ENCODE results near the gene SEPSECS. TPM values are rescaled to one million over a fixed set of nuclear protein-coding genes. Genes with fewer than 3 reads are reported as not detected.
A peak's percentile ranks its signal among the peaks of the same experiment; 100 is the strongest.

Gene SEPSECS
- total and polyA plus RNA-seq, 9 of the 15 experiments (the other 6 are each of a cell fraction or from before 2014, with no cell fraction given) = 3.9 to 17.2 (median 7.9) TPM

DNA sequence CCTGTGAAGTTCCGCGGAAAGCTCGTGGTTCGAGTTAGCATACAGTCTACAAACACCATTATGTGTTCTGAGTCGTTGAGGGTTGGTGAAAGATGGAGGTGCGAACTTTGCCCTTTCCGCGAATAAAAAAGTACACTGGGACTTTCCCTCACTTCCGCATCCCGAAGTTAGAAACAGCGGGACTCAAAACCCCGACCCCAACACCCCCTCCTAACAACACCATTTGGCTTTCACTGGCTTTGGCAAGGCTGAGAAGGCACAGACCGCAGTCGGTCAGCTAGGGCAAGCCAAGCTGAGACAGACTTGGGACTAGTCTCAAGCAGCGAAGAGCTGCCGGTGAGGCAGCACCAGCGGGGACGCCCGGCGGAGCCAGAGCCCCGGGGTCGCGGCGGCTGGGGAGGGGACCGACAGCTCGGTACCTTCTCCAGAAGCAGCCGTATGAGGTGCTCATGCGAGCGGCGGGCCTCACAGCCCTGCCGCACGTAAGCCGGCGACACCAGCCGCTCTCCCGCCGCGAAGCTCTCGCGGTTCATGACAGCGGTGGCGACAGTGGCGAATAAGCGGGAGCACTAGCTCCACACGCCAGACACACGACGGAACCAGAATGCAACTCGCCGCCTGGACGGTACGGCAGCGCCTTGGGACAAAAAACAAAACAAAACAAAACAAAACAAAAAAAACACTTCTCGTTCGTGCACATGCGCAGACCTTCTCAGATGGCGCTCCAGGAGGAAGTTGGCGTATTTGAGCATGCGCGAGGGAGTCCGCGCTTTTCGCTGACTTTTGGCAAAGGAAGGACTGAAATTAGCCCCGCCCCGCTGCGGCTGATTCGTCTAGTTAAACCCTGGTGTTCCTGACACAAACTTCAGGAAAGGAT is at the start of gene SEPSECS (continued):
- TF ChIP-seq EZH2 (IDR thresholded peaks at IDR 0.05; ENCODE audit: borderline replicate concordance, low read depth, low read length) (no peak), FOSL1 (tag; conservative IDR thresholded peaks at IDR 0.05) (peak; percentile 23; the same call in 1 of the 2 replicates), SOX6 (IDR thresholded peaks at IDR 0.05) (peak; percentile 80), MYNN (IDR thresholded peaks at IDR 0.05) (no peak), MYNN (CRISPR knock-in tag; IDR thresholded peaks at IDR 0.05) (no peak), LARP7 (IDR thresholded peaks at IDR 0.05) (peak; percentile 76), BDP1 (IDR thresholded peaks at IDR 0.05; ENCODE audit: insufficient read depth, insufficient read length) (no peak), NBN (IDR thresholded peaks at IDR 0.05; ENCODE audit: low read depth) (peak; percentile 82), BMI1 (IDR thresholded peaks at IDR 0.05; ENCODE audit: low read length) (no peak), HCFC1 (IDR thresholded peaks at IDR 0.05; ENCODE audit: low read depth, low read length) (peak; percentile 61; the same call in 1 of the 2 replicates), MEIS2 (IDR thresholded peaks at IDR 0.05; ENCODE audit: partially characterized antibody) (peak; percentile 93), RFX7 (CRISPR knock-in tag; IDR thresholded peaks at IDR 0.05) (no peak), SAFB (IDR thresholded peaks at IDR 0.05; ENCODE audit: borderline replicate concordance, low read depth, low read length) (no peak), CHD1 (IDR thresholded peaks at IDR 0.05; ENCODE audit: low read length) (peak; percentile 22), PTBP1 (IDR thresholded peaks at IDR 0.05; ENCODE audit: low read depth, low read length) (no peak)
- TF ChIP-seq, protein P1, sequence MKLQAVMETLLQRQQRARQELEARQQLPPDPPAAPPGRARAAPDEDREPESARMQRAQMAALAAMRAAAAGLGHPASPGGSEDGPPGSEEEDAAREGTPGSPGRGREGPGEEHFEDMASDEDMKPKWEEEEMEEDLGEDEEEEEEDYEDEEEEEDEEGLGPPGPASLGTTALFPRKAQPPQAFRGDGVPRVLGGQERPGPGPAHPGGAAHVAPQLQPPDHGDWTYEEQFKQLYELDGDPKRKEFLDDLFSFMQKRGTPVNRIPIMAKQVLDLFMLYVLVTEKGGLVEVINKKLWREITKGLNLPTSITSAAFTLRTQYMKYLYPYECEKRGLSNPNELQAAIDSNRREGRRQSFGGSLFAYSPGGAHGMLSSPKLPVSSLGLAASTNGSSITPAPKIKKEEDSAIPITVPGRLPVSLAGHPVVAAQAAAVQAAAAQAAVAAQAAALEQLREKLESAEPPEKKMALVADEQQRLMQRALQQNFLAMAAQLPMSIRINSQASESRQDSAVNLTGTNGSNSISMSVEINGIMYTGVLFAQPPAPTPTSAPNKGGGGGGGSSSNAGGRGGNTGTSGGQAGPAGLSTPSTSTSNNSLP (IDR thresholded peaks at IDR 0.05; ENCODE audit: borderline replicate concordance, low read depth, low read length) = no peak
- TF ChIP-seq, protein P2, sequence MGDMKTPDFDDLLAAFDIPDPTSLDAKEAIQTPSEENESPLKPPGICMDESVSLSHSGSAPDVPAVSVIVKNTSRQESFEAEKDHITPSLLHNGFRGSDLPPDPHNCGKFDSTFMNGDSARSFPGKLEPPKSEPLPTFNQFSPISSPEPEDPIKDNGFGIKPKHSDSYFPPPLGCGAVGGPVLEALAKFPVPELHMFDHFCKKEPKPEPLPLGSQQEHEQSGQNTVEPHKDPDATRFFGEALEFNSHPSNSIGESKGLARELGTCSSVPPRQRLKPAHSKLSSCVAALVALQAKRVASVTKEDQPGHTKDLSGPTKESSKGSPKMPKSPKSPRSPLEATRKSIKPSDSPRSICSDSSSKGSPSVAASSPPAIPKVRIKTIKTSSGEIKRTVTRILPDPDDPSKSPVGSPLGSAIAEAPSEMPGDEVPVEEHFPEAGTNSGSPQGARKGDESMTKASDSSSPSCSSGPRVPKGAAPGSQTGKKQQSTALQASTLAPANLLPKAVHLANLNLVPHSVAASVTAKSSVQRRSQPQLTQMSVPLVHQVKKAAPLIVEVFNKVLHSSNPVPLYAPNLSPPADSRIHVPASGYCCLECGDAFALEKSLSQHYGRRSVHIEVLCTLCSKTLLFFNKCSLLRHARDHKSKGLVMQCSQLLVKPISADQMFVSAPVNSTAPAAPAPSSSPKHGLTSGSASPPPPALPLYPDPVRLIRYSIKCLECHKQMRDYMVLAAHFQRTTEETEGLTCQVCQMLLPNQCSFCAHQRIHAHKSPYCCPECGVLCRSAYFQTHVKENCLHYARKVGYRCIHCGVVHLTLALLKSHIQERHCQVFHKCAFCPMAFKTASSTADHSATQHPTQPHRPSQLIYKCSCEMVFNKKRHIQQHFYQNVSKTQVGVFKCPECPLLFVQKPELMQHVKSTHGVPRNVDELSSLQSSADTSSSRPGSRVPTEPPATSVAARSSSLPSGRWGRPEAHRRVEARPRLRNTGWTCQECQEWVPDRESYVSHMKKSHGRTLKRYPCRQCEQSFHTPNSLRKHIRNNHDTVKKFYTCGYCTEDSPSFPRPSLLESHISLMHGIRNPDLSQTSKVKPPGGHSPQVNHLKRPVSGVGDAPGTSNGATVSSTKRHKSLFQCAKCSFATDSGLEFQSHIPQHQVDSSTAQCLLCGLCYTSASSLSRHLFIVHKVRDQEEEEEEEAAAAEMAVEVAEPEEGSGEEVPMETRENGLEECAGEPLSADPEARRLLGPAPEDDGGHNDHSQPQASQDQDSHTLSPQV (IDR thresholded peaks at IDR 0.05) = no peak
- TF ChIP-seq, protein P3, sequence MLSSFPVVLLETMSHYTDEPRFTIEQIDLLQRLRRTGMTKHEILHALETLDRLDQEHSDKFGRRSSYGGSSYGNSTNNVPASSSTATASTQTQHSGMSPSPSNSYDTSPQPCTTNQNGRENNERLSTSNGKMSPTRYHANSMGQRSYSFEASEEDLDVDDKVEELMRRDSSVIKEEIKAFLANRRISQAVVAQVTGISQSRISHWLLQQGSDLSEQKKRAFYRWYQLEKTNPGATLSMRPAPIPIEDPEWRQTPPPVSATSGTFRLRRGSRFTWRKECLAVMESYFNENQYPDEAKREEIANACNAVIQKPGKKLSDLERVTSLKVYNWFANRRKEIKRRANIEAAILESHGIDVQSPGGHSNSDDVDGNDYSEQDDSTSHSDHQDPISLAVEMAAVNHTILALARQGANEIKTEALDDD (IDR thresholded peaks at IDR 0.05) = peak; percentile 77
- TF ChIP-seq, protein P4, sequence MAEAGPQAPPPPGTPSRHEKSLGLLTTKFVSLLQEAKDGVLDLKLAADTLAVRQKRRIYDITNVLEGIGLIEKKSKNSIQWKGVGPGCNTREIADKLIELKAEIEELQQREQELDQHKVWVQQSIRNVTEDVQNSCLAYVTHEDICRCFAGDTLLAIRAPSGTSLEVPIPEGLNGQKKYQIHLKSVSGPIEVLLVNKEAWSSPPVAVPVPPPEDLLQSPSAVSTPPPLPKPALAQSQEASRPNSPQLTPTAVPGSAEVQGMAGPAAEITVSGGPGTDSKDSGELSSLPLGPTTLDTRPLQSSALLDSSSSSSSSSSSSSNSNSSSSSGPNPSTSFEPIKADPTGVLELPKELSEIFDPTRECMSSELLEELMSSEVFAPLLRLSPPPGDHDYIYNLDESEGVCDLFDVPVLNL (CRISPR knock-in tag; IDR thresholded peaks at IDR 0.05; ENCODE audit: low read depth) = no peak
